ENCODE measurements around the gene ASAP3.
"Not testable (repeated sequence)": the region's sequence is repeated elsewhere in the genome, so short reads cannot be mapped to it uniquely, and the experiment has no call there.

The ASAP3 gene

GRCh38 chr1:23496490-23497181 lies 12.7 kb upstream of the ASAP3 start:
- no peak overlapping the region for H3K27ac ChIP-seq (ENCODE audit: extremely low read depth, low read depth, low read length)
- H3K4me3 ChIP-seq (ENCODE audit: low read depth, low read length), result no peak overlapping the region
- no peaks in the 10 kb centered on the region for H3K4me1 ChIP-seq (ENCODE audit: control insufficient read depth, insufficient read depth, low read length)
- POLR2A ChIA-PET, result interaction anchor here (0.7 to 3.0 kb wide), 8 partner anchors 13 to 275 kb away, joined by 3 to 21 read pairs (median 6); partner anchors contain the start of genes ASAP3 and E2F2
- no peak for TF ChIP-seq ZBTB21 (tag by site-specific recombination; IDR thresholded peaks at IDR 0.05)
- TF ChIP-seq ZBTB44 (tag by site-specific recombination; IDR thresholded peaks at IDR 0.05), result no peak
- no peak for TF ChIP-seq KLF10 (tag by site-specific recombination; IDR thresholded peaks at IDR 0.05)
- no peak for TF ChIP-seq ZNF449 (tag by site-specific recombination; IDR thresholded peaks at IDR 0.05)
- TF ChIP-seq ZNF10 (tag by site-specific recombination; IDR thresholded peaks at IDR 0.05), result no peak
- TF ChIP-seq ZNF501 (tag by site-specific recombination; IDR thresholded peaks at IDR 0.05), result no peak
- no peaks in the 10 kb centered on the region for H3K9me3 ChIP-seq (ENCODE audit: control insufficient read depth, insufficient read depth, low read depth, low read length)
- H3K36me3 ChIP-seq (ENCODE audit: control insufficient read depth in 2 of 2, insufficient read depth in 1 of 2, low read length in 2 of 2), result no peaks in the 10 kb centered on the region
- CTCF ChIA-PET, result interaction anchor here (0.5 to 7.5 kb wide), 51 partner anchors 8 to 524 kb away, joined by 3 to 149 read pairs (median 4); partner anchors contain the start of genes ASAP3, E2F2, LACTBL1 and LUZP1

- not testable (repeated sequence) for H3K4me1 ChIP-seq (ENCODE audit: control insufficient read depth, insufficient read depth, low read length); H3K27ac ChIP-seq (ENCODE audit: extremely low read depth, low read depth, low read length); H3K36me3 ChIP-seq (ENCODE audit: control insufficient read depth in 2 of 2, insufficient read depth in 1 of 2, low read length in 2 of 2); H3K4me3 ChIP-seq (ENCODE audit: low read depth, low read length); H3K9me3 ChIP-seq (ENCODE audit: control insufficient read depth, insufficient read depth, low read depth, low read length)
- ChIA-PET POLR2A (interaction anchor here (0.7 kb wide), 1 partner anchor 35 kb away, joined by 5 read pairs; no protein-coding TSS in a partner anchor), CTCF (interaction anchor here (0.6 to 7.5 kb wide), 8 partner anchors 11 to 239 kb away, joined by 3 to 149 read pairs (median 35); partner anchors contain the start of genes ASAP3 and E2F2)
These were observed 10.9 kb upstream of the ASAP3 start for GRCh38 chr1:23494836-23495235.

- CTCF ChIA-PET, result interaction anchor here (7.5 kb wide), 1 partner anchor 48 kb away, joined by 149 read pairs; no protein-coding TSS in a partner anchor
These were observed 8.8 kb upstream of the ASAP3 start for GRCh38 chr1:23492776-23493175.

GRCh38 chr1:23492132-23492720 lies 8.2 kb upstream of the ASAP3 start:
- Histone ChIP-seq H3K4me1 (ENCODE audit: control insufficient read depth, insufficient read depth, low read length) (no peaks in the 10 kb centered on the region), H3K4me3 (ENCODE audit: low read depth, low read length) (no peak overlapping the region), H3K36me3 (ENCODE audit: control insufficient read depth in 2 of 2, insufficient read depth in 1 of 2, low read length in 2 of 2) (no peaks in the 10 kb centered on the region), H3K27ac (ENCODE audit: extremely low read depth, low read depth, low read length) (no peak overlapping the region), H3K9me3 (ENCODE audit: control insufficient read depth, insufficient read depth, low read depth, low read length) (no peaks in the 10 kb centered on the region)
- POLR2A ChIA-PET, result no interaction called here
- CTCF ChIA-PET, result no interaction called here
- TF ChIP-seq ZNF623 (tag by site-specific recombination; IDR thresholded peaks at IDR 0.05) (peak; percentile 98), ZNF23 (tag by site-specific recombination; IDR thresholded peaks at IDR 0.05; ENCODE audit: borderline replicate concordance) (no peak)

More at GRCh38 chr1:23492776-23493175, 8.8 kb upstream of the ASAP3 start:
- H3K4me3 ChIP-seq (ENCODE audit: low read depth, low read length); H3K4me1 ChIP-seq (ENCODE audit: control insufficient read depth, insufficient read depth, low read length); H3K27ac ChIP-seq (ENCODE audit: extremely low read depth, low read depth, low read length); H3K36me3 ChIP-seq (ENCODE audit: control insufficient read depth in 2 of 2, insufficient read depth in 1 of 2, low read length in 2 of 2); POLR2A ChIA-PET; H3K9me3 ChIP-seq (ENCODE audit: control insufficient read depth, insufficient read depth, low read depth, low read length): not testable (repeated sequence)
- peak; percentile 94 for TF ChIP-seq ZNF513 (tag by site-specific recombination; IDR thresholded peaks at IDR 0.05)
